WERI-Rb-1 (cell line): ENCODE results near the gene TRAF3.

Source experiments
- DNase-seq: peaks from one replicate; pipeline ENCODE4 v3.0.0-alpha.2; 2020
- H3K27ac ChIP-seq: fragments of 250-450 bp; sonication (Bioruptor Pico); 2 replicates; pipeline ENCODE4 v1.5.1; 2020; ENCODE audit warnings: mild to moderate bottlenecking, moderate library complexity
- H3K27me3 ChIP-seq: fragments of 250-450 bp; sonication (Bioruptor Pico); 2 replicates; pipeline ENCODE4 v1.5.1; 2021; ENCODE audit warnings: mild to moderate bottlenecking, low read depth, moderate library complexity; ENCODE audit not compliant: insufficient read depth, severe bottlenecking
- H3K36me3 ChIP-seq: fragments of 250-450 bp; sonication (Bioruptor Pico); 2 replicates; pipeline ENCODE4 v1.5.1; 2020; ENCODE audit warnings: mild to moderate bottlenecking, moderate library complexity
- H3K4me3 ChIP-seq: 2 replicates; pipeline ENCODE4 v1.5.1; 2011; ENCODE audit warnings: low read depth, mild to moderate bottlenecking, control low read depth, low read length
- H3K9me3 ChIP-seq: fragments of 250-450 bp; sonication (Bioruptor Pico); 2 replicates; pipeline ENCODE4 v1.5.1; 2021; ENCODE audit warnings: mild to moderate bottlenecking, moderate library complexity; ENCODE audit not compliant: severe bottlenecking
- TF ChIP-seq, protein P1 (sequence below): IDR thresholded peaks from 2 replicates; pipeline ENCODE4 v1.5.1; 2011; ENCODE audit warnings: low read depth, mild to moderate bottlenecking, control low read depth, inconsistent platforms, low read length

The TRAF3 gene

DNA sequence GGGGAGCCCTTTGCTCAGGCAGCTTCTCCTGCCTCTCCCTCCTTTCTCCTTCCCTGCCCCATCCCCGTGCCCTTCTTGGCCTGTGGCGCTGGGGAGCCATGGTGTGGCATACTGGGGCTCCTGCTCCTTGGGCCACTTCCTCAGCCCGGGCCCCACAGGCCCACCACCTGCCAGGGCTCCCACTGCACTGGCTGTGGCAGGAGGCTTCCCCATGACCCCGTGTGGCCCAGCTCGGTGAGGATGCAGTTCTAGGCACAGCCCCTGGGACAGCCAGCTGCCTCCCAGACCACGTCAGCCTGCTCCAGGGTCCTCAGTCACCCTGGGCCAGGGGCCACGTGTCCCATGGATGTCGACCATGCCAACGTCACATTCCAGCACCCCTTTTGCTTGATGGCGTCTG is 132.2 kb downstream of the TRAF3 start:
- TF ChIP-seq, protein P1, sequence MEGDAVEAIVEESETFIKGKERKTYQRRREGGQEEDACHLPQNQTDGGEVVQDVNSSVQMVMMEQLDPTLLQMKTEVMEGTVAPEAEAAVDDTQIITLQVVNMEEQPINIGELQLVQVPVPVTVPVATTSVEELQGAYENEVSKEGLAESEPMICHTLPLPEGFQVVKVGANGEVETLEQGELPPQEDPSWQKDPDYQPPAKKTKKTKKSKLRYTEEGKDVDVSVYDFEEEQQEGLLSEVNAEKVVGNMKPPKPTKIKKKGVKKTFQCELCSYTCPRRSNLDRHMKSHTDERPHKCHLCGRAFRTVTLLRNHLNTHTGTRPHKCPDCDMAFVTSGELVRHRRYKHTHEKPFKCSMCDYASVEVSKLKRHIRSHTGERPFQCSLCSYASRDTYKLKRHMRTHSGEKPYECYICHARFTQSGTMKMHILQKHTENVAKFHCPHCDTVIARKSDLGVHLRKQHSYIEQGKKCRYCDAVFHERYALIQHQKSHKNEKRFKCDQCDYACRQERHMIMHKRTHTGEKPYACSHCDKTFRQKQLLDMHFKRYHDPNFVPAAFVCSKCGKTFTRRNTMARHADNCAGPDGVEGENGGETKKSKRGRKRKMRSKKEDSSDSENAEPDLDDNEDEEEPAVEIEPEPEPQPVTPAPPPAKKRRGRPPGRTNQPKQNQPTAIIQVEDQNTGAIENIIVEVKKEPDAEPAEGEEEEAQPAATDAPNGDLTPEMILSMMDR: no peak
- H3K9me3 ChIP-seq: no peaks in the 10 kb centered on the region
- no peak overlapping the region for H3K27ac ChIP-seq
- peaks cover 22% of the 10 kb centered on the region for H3K36me3 ChIP-seq
- no peaks in the 10 kb centered on the region for H3K27me3 ChIP-seq
- no peak overlapping the region for H3K4me3 ChIP-seq
- DNase-seq: no peak

DNA sequence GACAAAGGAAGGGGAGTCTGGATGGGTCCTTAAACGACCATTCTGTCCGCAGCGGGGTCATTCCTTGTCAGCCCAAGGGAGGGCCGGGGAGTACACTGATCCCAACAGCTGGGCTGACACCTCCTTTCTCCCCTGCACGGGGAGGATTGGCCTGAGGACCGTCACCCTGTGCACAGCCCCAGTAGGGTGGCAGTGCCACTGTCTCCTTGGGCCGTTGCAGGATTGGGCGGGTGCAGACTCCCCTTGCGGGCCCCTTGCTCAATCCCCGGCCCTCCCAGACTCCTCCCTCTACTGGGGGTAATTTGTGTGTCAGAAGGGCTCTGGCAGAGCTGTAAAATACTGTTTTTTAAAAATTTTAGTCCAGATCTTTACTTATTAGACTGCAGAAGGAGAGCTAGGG is 132.7 kb downstream of the TRAF3 start:
- Histone ChIP-seq H3K9me3 (no peaks in the 10 kb centered on the region), H3K27me3 (no peaks in the 10 kb centered on the region), H3K4me3 (no peak overlapping the region), H3K27ac (no peak overlapping the region), H3K36me3 (peaks cover 22% of the 10 kb centered on the region)
- TF ChIP-seq, protein P1: no peak
- no peak for DNase-seq

DNA sequence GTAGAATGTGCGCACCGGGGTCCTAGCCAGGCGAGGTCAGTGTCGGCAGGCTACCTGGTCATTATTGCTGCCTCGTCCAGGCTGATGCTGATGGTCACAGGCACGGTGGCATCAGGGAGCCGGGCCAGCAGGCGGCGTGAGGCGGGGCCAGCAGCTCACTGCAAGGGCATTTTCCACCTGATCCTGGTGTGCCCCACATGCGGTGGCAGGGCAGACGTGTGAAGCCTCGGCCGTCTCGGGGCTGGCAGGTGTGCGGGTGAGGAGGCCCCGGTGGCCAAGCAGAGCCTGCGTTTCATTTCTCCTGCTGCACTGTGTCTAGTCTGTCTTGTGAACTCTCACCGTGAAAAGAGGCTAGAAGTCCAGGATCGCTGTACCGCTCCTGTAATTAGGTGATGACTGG is 133.2 kb downstream of the TRAF3 start:
- no peak overlapping the region for H3K27ac ChIP-seq
- H3K36me3 ChIP-seq: peaks cover 18% of the 10 kb centered on the region
- H3K27me3 ChIP-seq: no peaks in the 10 kb centered on the region
- no peak overlapping the region for H3K4me3 ChIP-seq
- no peak for DNase-seq
- H3K9me3 ChIP-seq: no peaks in the 10 kb centered on the region
- TF ChIP-seq, protein P1: no peak

DNA sequence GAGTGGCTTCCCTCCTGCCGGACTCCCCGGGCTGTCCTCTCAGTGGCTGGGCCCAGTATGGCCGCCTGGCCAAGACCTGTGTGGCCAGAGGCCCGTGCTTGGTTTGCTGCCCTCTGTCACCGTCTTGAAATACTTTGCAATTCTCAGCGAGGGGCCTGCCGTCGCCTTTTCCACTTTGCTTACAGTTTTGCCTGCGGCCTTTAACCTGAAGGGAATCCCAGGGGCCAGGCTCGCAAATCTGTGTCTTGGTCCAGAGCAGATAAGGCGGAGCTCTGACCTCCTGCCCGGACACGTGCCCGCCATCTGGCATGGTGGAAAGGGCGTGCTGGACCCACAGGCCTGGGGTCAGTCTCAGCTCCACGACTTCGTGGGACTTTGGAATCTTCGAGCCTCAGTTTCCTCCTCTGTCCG is 134.3 kb downstream of the TRAF3 start:
- no peaks in the 10 kb centered on the region for H3K27me3 ChIP-seq
- TF ChIP-seq, protein P1: no peak
- DNase-seq: no peak
- peaks cover 7% of the 10 kb centered on the region for H3K36me3 ChIP-seq
- H3K27ac ChIP-seq: 0 out of 2 replicates have a peak overlapping the region, but pooled peaks have one; percentile 28
- H3K4me3 ChIP-seq: no peak overlapping the region
- no peaks in the 10 kb centered on the region for H3K9me3 ChIP-seq

DNA sequence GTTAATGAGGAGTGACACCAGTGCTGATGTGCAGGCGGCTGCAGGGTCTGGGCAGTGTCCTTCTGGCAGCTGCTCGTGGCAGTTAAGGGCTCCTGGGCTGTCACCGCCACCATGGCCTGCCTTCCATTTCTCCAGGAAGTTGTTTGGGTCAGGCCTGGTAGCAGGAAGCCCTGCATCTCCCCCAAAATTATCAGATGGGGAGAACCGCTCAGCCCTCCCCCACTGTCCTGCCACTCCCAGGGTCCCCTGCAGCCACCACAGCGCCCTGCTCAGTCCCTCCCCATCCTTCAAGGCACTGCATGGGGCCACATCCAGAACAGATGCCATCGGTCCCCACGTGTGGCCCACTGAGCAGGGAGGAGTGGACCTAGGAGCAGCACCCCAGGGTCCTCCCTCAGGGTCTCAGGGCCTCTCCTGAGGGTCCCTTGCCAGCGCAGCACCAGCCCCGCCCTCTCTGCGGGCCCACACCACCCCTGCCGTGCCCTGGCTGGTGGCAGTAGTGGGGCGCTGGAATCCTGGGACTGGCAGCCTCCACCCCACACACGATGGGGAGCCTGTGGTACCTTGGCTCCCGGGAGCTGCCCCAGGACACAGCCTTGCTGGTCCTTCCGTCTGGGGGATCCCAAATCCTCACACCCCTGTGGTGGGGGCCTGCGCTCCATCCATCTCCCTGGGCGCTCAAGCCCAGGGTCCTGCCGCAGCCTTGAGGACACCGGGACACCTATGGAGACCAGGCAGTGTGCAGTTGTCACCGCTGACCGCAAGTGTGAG is 134.9 kb downstream of the TRAF3 start:
- Histone ChIP-seq H3K27ac (no peak overlapping the region), H3K36me3 (peaks cover 1% of the 10 kb centered on the region), H3K4me3 (no peak overlapping the region), H3K27me3 (no peaks in the 10 kb centered on the region), H3K9me3 (no peaks in the 10 kb centered on the region)
- TF ChIP-seq, protein P1: no peak
- no peak for DNase-seq
